ENCODE measurements around the gene PIP4K2A.
A peak's percentile ranks its signal among the peaks of the same experiment; 100 is the strongest.

The PIP4K2A gene

GRCh38 chr10:22686347-22686746, 28.0 kb downstream of the PIP4K2A start:
- no peak for TF ChIP-seq CTCF (IDR thresholded peaks at IDR 0.05; ENCODE audit: low read depth, low read length, missing control alignments)
- no peak for DNase-seq (ENCODE audit: low read depth)
- no peak overlapping the region for H3K4me3 ChIP-seq (ENCODE audit: low read depth, low read length)

- TF ChIP-seq CTCF (IDR thresholded peaks at IDR 0.05; ENCODE audit: low read depth, low read length, missing control alignments): no peak
- no peak for DNase-seq (ENCODE audit: low read depth)
- no peak overlapping the region for H3K4me3 ChIP-seq (ENCODE audit: low read depth, low read length)
Observed at GRCh38 chr10:22685926-22686325, 28.5 kb downstream of the PIP4K2A start.

DNA sequence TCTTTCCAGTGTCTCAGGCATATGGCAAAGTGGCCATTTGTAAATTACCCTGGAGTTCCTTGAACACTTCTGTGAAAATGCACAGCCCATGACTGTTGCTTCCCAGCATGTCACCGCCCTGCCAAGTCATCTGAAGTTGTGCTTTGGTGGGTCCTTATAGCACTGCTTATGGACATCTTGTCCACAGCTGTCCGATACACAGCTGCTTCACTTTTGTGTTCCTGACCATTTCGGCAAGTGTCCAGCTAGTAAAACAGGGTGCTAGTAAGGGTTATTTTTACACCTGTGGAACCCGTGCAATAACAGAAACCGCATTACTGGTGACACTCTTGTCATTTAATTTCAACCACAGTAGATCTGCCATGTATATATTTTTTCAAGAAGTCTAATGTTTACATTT, 29.7 kb downstream of the PIP4K2A start:
- no peak for DNase-seq (ENCODE audit: low read depth)

DNA sequence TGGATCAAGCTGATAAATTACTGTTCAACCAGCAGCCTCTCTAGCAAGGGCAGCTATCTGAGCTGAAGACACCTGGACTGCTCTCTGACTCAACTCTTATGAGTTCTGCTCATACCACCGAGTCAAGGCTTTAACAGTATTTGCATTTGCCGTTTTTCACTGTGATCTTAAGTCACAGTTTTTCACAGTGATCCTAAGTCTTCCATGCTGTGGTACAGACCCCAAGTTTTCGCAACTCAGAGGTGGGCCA, 31.3 kb downstream of the PIP4K2A start:
- DNase-seq (ENCODE audit: low read depth): no peak
- TF ChIP-seq CTCF (IDR thresholded peaks at IDR 0.05; ENCODE audit: low read depth, low read length, missing control alignments): no peak
- peak overlapping the region; percentile 43; the same call in 1 of the 2 replicates for H3K4me3 ChIP-seq (ENCODE audit: low read depth, low read length)

More for the DNA sequence above, 29.7 kb downstream of the PIP4K2A start:
- peak overlapping the region; percentile 8 for H3K4me3 ChIP-seq (ENCODE audit: low read depth, low read length)
- TF ChIP-seq CTCF (IDR thresholded peaks at IDR 0.05; ENCODE audit: low read depth, low read length, missing control alignments): no peak

- no peak overlapping the region; the same call in 1 of the 2 replicates for H3K4me3 ChIP-seq (ENCODE audit: low read depth, low read length)
- no peak for DNase-seq (ENCODE audit: low read depth)
- TF ChIP-seq CTCF (IDR thresholded peaks at IDR 0.05; ENCODE audit: low read depth, low read length, missing control alignments): no peak
Observed at GRCh38 chr10:22682237-22683139, 31.9 kb downstream of the PIP4K2A start.

- DNase-seq (ENCODE audit: low read depth): no peak
- no peak for TF ChIP-seq CTCF (IDR thresholded peaks at IDR 0.05; ENCODE audit: low read depth, low read length, missing control alignments)
- H3K4me3 ChIP-seq (ENCODE audit: low read depth, low read length): no peak overlapping the region; the same call in 1 of the 2 replicates
Observed at GRCh38 chr10:22681783-22682183, 32.6 kb downstream of the PIP4K2A start.

GRCh38 chr10:22681301-22681700, 33.1 kb downstream of the PIP4K2A start:
- TF ChIP-seq CTCF (IDR thresholded peaks at IDR 0.05; ENCODE audit: low read depth, low read length, missing control alignments): no peak
- H3K4me3 ChIP-seq (ENCODE audit: low read depth, low read length): no peak overlapping the region
- DNase-seq (ENCODE audit: low read depth): no peak

All from GM12864 (cell line).